Ishikawa (cell line): ENCODE results near the gene UNC5C.

ENCODE experiments used
- CEBPB ChIP-seq: IDR thresholded peaks from 2 replicates; pipeline ENCODE4 v1.6.1; 2012
- CREB1 ChIP-seq: IDR thresholded peaks from 2 replicates; pipeline ENCODE4 v1.6.1; 2012; ENCODE audit warnings: low read depth
- EGR1 ChIP-seq: IDR thresholded peaks from 2 replicates; pipeline ENCODE4 v1.6.1; 2012
- EP300 ChIP-seq: IDR thresholded peaks from 2 replicates; pipeline ENCODE4 v1.6.1; 2012; ENCODE audit warnings: borderline replicate concordance
- FOXM1 ChIP-seq: IDR thresholded peaks from 2 replicates; pipeline ENCODE4 v1.6.1; 2012; ENCODE audit warnings: low read depth, borderline replicate concordance
- MAX ChIP-seq: IDR thresholded peaks from 2 replicates; pipeline ENCODE4 v1.6.1; 2012
- NFIC ChIP-seq: IDR thresholded peaks from 2 replicates; pipeline ENCODE4 v1.6.1; 2012
- RAD21 ChIP-seq: IDR thresholded peaks from 2 replicates; pipeline ENCODE4 v1.6.1; 2012; ENCODE audit warnings: low read depth
- REST ChIP-seq: IDR thresholded peaks from 2 replicates; pipeline ENCODE4 v1.6.1; 2012; ENCODE audit warnings: low read depth, mild to moderate bottlenecking
- TAF1 ChIP-seq: IDR thresholded peaks from 2 replicates; pipeline ENCODE4 v1.6.1; 2012; ENCODE audit warnings: low read depth, mild to moderate bottlenecking
- TCF12 ChIP-seq: IDR thresholded peaks from 2 replicates; pipeline ENCODE4 v1.6.1; 2012; ENCODE audit warnings: low read depth
- TEAD4 ChIP-seq: IDR thresholded peaks from 2 replicates; pipeline ENCODE4 v1.6.1; 2012
- USF1 ChIP-seq: IDR thresholded peaks from 2 replicates; pipeline ENCODE4 v1.6.1; 2012
- YY1 ChIP-seq: IDR thresholded peaks from 2 replicates; pipeline ENCODE4 v1.6.1; 2012; ENCODE audit warnings: low read depth
- ZBTB7A ChIP-seq: IDR thresholded peaks from 2 replicates; pipeline ENCODE4 v1.6.1; 2012; ENCODE audit warnings: low read depth

Gene UNC5C

GRCh38 chr4:95212692-95213091 lies 336.1 kb downstream of the UNC5C start:
- TF ChIP-seq TAF1 (no peak), CREB1 (no peak), YY1 (no peak), MAX (no peak), USF1 (no peak), TCF12 (no peak), ZBTB7A (no peak), REST (no peak), EGR1 (no peak), FOXM1 (no peak), CEBPB (no peak), RAD21 (no peak), EP300 (no peak), NFIC (no peak), TEAD4 (no peak)

- TF ChIP-seq TEAD4 (peak; percentile 51; the same call in 1 of the 2 replicates), TCF12 (peak; percentile 40; the same call in 1 of the 2 replicates), RAD21 (peak; percentile 1; the same call in 1 of the 2 replicates), NFIC (0 out of 2 replicates have a peak, but pooled peaks have one; percentile 17), CEBPB (no peak), EP300 (peak; percentile 65; the same call in 1 of the 2 replicates), EGR1 (no peak), TAF1 (no peak)
Observed at GRCh38 chr4:95209927-95210326, 338.8 kb downstream of the UNC5C start.

- TF ChIP-seq RAD21 (peak; percentile 51), NFIC (no peak)
Observed at GRCh38 chr4:95204873-95205272, 343.9 kb downstream of the UNC5C start.

- TF ChIP-seq CREB1 (no peak), CEBPB (no peak), RAD21 (no peak), TAF1 (no peak), ZBTB7A (no peak), TCF12 (no peak), USF1 (no peak), YY1 (no peak), EP300 (no peak), FOXM1 (no peak), REST (no peak), TEAD4 (no peak)
Observed at GRCh38 chr4:95204267-95204844, 344.4 kb downstream of the UNC5C start.

GRCh38 chr4:95198961-95199360 lies 349.8 kb downstream of the UNC5C start:
- TF ChIP-seq CREB1 (no peak), ZBTB7A (no peak), RAD21 (no peak), REST (no peak), TEAD4 (no peak)
